HG02588 (cell line): ENCODE measurements around the gene RBM26.
"Not testable (repeated sequence)": the region's sequence is repeated elsewhere in the genome, so short reads cannot be mapped to it uniquely, and the experiment has no call there.

ENCODE experiments used
- ATAC-seq: cut with Tn5 transposase; IDR thresholded peaks from one replicate; pipeline ENCODE4 v1.9.1; 2021; ENCODE audit warnings: mild to moderate bottlenecking, moderate library complexity; ENCODE audit not compliant: unreplicated experiment

The RBM26 gene

DNA sequence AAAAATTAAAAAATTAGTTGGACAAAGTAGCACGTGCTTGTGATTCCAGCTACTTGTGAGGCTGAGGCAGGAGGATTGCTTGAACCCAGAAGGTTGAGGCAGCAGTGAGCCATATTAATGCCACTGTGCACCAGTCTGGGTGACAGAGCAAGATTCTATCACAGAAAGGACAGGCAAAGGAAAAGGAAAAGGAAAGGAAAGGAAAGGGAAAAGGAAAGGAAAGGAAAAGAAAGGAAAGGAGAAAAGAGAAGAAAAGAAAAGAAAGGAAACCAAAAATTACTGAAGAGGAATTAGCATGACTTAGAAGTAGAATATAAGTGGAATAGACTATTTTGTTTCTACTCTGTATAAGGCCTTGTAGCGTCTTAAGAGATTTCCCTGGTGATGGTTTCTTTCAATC, 122.3 kb downstream of the RBM26 start:
- ATAC-seq: no peak

DNA sequence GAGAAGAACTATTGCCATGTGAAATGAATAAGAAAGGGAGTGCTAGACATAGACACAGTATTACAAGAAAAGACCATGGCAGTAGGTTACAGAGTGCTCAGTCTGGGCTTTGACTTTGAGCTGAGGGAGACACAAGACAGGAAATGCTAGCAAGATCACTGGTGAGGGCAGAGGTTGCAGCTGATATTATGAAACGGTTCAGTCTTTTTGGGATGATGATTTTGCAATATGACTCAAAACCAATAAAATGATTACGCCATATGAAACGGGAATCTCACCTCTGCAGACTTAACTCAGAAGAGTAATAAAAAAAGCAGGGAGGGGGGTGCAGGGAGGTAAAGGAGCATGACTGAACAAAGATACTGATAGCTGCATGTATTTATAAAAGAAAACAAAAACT, 123.1 kb downstream of the RBM26 start:
- no peak for ATAC-seq

DNA sequence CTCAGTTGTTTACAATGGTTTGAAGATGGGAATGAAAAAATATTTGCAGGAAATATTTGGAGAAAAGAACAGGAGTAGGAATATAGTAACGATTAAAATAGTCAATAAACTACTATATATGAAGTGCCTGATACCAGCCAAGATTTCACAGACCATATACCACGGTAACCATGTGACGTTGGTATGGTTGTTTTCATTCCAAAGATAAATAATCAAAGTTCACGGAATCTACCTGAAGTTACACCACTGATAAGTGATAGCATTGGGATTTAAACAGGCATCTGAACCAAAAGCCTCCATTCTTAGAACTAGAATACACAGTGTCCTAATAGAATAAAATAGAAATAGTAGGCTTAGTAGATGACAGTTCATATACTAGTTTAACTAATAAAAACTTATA, 123.5 kb downstream of the RBM26 start:
- no peak for ATAC-seq

DNA sequence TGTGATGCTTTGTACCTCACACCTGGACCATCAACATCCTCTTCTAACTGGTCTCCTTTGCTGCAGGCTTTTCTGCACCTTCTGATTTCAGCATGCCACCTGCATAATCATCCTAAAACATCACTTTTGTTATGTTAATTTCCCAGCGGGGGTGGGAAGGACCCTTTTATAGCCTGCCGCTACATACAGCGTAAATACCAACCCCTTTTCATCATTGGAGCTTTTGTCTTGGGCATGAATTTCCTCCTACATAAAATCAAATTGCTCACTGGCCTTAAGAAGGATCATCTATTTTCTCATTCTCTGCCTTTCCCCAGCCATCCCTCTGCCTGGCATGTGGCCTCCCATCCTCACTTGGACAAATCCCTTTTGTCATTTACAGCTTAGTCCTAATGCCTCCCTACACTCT, 124.7 kb downstream of the RBM26 start:
- no peak for ATAC-seq

DNA sequence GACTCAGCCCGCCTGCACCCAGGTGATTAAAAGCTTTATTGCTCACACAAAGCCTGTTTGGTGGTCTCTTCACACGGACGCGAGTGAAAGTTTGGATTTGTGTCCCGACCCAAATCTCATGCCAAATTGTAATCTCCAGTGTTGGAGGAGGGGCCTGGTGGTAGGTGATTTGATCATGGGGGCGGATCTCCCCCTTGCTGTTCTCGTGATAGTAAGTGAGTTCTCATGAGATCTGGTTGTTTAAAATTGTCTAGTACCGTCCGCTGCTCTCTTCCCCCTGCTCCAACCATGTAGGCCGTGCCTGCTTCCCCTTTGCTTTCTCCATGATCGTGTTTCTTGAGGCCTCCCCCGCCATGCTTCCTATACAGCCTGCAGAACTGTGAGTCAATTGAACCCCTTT, 126.3 kb downstream of the RBM26 start:
- not testable (repeated sequence) for ATAC-seq

DNA sequence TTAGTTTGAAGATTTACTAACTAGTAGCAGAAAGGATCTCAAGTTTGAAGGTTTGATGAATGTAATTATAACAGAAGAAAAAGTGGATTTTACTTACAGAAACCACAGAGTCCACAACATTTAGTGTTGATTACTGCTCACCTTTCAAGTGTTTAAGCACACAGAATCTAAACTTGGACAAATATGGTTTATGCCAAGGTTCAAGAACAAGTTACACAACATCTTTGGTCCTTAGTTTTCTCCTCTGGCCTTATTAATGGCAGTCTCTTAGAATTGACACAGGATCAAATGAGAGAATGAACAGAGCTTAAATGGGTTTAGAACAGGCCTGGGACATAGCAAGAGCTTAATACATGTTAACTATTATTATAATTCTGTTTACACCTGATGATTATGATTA, 133.0 kb downstream of the RBM26 start:
- no peak for ATAC-seq

DNA sequence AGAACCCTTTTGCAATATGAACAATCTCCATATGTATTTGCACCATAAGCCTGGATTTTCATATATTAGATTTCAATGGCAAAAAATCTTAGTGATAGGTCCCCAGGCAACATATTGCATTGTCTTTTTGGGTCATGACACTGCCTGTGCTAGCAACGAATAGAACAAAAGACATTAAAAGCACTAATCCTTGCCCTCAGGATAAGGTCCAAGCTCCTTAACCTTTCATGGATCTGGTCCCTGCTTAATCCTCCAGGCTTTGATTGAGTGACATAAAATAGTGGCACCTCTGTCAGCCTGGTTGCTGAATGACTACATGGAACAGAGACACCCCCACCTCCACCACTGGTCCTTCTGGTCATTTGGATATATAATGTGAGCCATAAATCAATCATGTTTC, 134.4 kb downstream of the RBM26 start:
- no peak for ATAC-seq

DNA sequence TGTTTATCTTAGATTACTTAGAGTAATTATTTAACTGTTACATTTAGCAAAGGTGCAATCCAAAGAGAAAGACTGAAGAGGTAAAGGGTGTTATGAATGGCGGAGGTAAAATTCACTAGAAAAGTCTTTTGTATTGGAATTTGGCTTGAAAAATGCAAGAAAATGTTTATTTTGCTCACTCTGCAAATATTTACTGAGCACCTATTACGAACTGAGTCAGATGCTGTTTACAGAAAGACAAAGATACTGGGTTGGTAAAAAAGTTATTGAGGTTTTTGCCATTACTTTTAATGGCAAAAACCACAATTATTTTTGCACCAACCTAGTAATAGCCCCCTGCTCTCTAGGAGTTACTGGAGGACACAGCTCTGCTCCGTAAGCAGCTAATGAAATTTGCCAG, 135.2 kb downstream of the RBM26 start:
- ATAC-seq: no peak
